Mesothelial cell of epicardium (in vitro differentiated cells): ENCODE results near the gene SZT2. TPM values are rescaled to one million over a fixed set of nuclear protein-coding genes. Genes with fewer than 3 reads are reported as not detected.

Source experiments
- DNase-seq, 2 experiments: peaks; one replicate each; pipeline ENCODE4 v3.0.0; 2021; ENCODE audit warnings: low spot score in 2 of 2; ENCODE audit not compliant: unreplicated experiment in 2 of 2
- H3K27ac Mint-ChIP-seq: 2 replicates; pipeline ENCODE4 v1.8.0; 2021; ENCODE audit warnings: mixed read lengths
- H3K27me3 Mint-ChIP-seq: 2 replicates; pipeline ENCODE4 v1.8.0; 2021; ENCODE audit warnings: low read depth, mixed read lengths
- H3K36me3 Mint-ChIP-seq: 2 replicates; pipeline ENCODE4 v1.8.0; 2021; ENCODE audit warnings: mixed read lengths
- H3K4me1 Mint-ChIP-seq: 2 replicates; pipeline ENCODE4 v1.8.0; 2021; ENCODE audit warnings: mixed read lengths
- H3K4me3 Mint-ChIP-seq: 2 replicates; pipeline ENCODE4 v1.8.0; 2021; ENCODE audit warnings: mild to moderate bottlenecking, moderate library complexity, mixed read lengths
- H3K9me3 Mint-ChIP-seq: 2 replicates; pipeline ENCODE4 v1.8.0; 2021; ENCODE audit warnings: mixed read lengths
- CTCF ChIP-seq: fragments of 200-600 bp; sonication (generic); IDR thresholded peaks from one replicate; pipeline ENCODE4 v1.5.0; 2021; ENCODE audit warnings: antibody characterized with exemption; ENCODE audit not compliant: unreplicated experiment
- total RNA-seq: library from RNA; stranded (reverse); gene quantifications from 3 replicates; pipeline ENCODE4 v1.2.1, GENCODE V29; 2021

The SZT2 gene
- total RNA-seq, 1 donor from 2014 or later = 97.4 TPM

- H3K4me3 Mint-ChIP-seq = no peak overlapping the region
- no peaks in the 10 kb centered on the region for H3K27me3 Mint-ChIP-seq
- DNase-seq = no peak
- no peak for TF ChIP-seq CTCF
- peaks cover 42% of the 10 kb centered on the region for H3K36me3 Mint-ChIP-seq
- peaks cover 24% of the 10 kb centered on the region for H3K4me1 Mint-ChIP-seq
- H3K9me3 Mint-ChIP-seq = no peaks in the 10 kb centered on the region
- H3K27ac Mint-ChIP-seq = no peak overlapping the region
Measured at GRCh38 chr1:43448955-43449707, 59.4 kb downstream of the SZT2 start.

DNA sequence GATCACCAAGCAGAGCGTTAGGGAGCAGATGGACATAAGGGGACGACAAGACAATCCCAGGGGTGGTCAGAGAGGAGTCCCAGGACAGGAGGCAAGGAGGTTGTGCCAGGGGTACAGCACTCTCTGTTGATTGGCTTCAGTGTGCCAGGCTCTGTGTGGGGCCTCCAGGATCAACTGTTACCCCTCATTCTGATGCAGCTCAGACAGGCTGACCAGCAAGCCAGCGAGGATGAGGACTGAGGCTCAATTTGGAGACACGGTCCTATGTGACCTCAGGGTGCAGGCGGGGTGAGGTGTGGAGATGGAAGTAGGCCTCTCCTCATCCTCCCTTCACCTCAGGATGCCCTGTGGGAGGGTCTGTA, 60.0 kb downstream of the SZT2 start:
- Mint-ChIP-seq H3K4me3 (no peak overlapping the region), H3K27me3 (no peaks in the 10 kb centered on the region), H3K27ac (no peak overlapping the region), H3K4me1 (peaks cover 26% of the 10 kb centered on the region), H3K36me3 (peaks cover 41% of the 10 kb centered on the region), H3K9me3 (no peaks in the 10 kb centered on the region)
- DNase-seq = no peak
- TF ChIP-seq CTCF = no peak

- peaks cover 41% of the 10 kb centered on the region for H3K36me3 Mint-ChIP-seq
- H3K4me3 Mint-ChIP-seq = no peak overlapping the region
- TF ChIP-seq CTCF = no peak
- no peak overlapping the region for H3K27ac Mint-ChIP-seq
- no peak for DNase-seq
- no peaks in the 10 kb centered on the region for H3K27me3 Mint-ChIP-seq
- H3K9me3 Mint-ChIP-seq = no peaks in the 10 kb centered on the region
- peaks cover 23% of the 10 kb centered on the region for H3K4me1 Mint-ChIP-seq
Measured at GRCh38 chr1:43450251-43450941, 60.7 kb downstream of the SZT2 start.

GRCh38 chr1:43451157-43451591, 61.5 kb downstream of the SZT2 start:
- peaks cover 21% of the 10 kb centered on the region for H3K4me1 Mint-ChIP-seq
- TF ChIP-seq CTCF = no peak
- no peaks in the 10 kb centered on the region for H3K9me3 Mint-ChIP-seq
- H3K27me3 Mint-ChIP-seq = peaks cover under 1% of the 10 kb centered on the region
- DNase-seq = no peak
- peaks cover 39% of the 10 kb centered on the region for H3K36me3 Mint-ChIP-seq
- H3K27ac Mint-ChIP-seq = no peak overlapping the region
- no peak overlapping the region for H3K4me3 Mint-ChIP-seq

DNA sequence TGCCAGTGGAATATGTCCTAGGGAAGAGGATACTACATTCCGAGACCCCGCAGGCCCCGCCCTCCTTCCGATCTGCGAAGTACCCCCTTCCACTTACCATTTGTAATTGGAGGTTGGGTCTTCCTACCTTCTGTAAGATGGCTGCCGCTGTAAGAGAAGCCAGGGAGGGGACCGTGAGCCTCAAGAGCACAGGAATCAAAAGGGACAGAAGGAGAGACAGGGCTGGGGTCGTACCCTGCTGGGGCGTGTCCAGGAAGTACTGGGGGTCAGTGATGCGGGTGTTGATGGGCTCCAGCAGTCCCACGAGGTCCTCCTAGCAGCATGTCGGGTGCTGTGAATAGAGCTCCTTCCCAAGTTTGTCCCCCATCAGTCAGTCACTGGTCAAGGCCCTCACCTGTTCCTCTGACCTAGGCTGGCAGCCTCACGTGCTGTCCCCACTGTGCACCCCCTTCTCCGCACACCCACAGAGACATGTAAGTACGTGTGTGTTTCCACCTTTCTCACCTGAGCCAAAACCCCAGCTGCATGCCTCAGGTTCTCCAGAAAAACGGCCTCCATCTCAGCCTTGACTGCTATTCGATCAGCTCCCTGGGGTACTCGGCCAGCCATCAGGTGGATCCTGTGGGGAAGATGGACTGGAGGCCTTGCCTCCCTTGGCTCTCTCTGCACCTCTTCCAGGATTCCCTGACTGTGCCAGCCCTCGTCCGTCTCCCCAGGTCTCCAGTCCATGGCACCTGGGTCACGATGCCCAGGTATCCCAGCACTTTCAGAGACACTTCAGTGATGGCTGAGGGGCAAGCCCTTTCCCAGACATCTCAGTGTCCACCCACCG, 62.2 kb downstream of the SZT2 start:
- Mint-ChIP-seq H3K27ac (peak overlapping the region; percentile 84), H3K27me3 (peaks cover 5% of the 10 kb centered on the region), H3K36me3 (peaks cover 33% of the 10 kb centered on the region), H3K9me3 (no peaks in the 10 kb centered on the region), H3K4me3 (peak overlapping the region; percentile 67), H3K4me1 (peaks cover 21% of the 10 kb centered on the region)
- no peak for TF ChIP-seq CTCF
- DNase-seq = no peak
